ENCODE measurements around the gene ACAN.

- TF ChIP-seq CTCF (IDR thresholded peaks at IDR 0.05) (no peak; the same call in 1 of the 2 replicates), POLR2AphosphoS5 (IDR thresholded peaks at IDR 0.05; ENCODE audit: low read depth, low read length) (peak; percentile 84), REST (IDR thresholded peaks at IDR 0.05; ENCODE audit: insufficient read depth in 1 of 2, low read depth in 2 of 2, low read length in 1 of 2) (no peak)
These were observed 110.0 kb downstream of the ACAN start, which contains the start of gene MFGE8 for GRCh38 chr15:88913017-88913849.

Measured in Panc1 (cell line).